Adipose tissue (tissue), 3 donors: ENCODE measurements around the gene HDDC2. TPM values are rescaled to one million over a fixed set of nuclear protein-coding genes. Genes with fewer than 3 reads are reported as not detected.

ENCODE experiments used
- H3K27ac ChIP-seq: one replicate; pipeline ENCODE4 v1.5.1; 2013; ENCODE audit warnings: low read depth, low read length
- WGBS, 3 donors: extraction: QIAGEN DNeasy Blood & Tissue Kit; methylation state at CpG; one replicate each; pipeline ENCODE4 v1.1.7; 2013; 5-methylcytosine and 5-hydroxymethylcytosine counted together
- polyA plus RNA-seq, 3 donors: library from polyadenylated mRNA; stranded (reverse); fragments of 200-250 nt; gene quantifications; one replicate each; pipeline ENCODE4 v1.2.3, GENCODE V29; 2013
- donor health status: healthy with polysubstance abuse.
- donor health status: Bipolar disorder and iron deficiency.
- donor health status: healthy.

HDDC2 gene
- polyA plus RNA-seq, 3 donors: 35.5 to 106 (median 79.6) TPM

DNA sequence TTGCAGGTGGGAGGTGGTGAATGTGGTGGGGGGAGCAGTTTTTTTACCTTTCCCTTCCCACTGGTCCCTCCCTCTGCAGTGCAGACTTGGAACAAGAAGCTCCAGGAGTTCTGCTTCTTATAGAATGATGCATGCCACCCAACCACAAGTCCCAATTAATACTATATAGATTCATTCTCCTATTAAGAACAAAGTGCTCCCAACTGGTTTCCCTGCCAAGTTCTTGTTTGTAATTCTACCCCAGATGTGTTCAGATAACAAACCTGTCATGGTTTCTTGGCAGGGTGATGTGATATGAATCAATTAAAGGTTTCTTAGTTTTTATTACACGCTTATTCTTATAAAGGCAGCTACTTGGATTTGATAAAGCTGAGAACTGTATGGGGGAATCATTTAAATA is 23.9 kb downstream of the HDDC2 start:
- 75 to 96% (median 94%) methylated on average over 1 of the region's 1 CpG for WGBS, 3 donors
- no peak overlapping the region for H3K27ac ChIP-seq

DNA sequence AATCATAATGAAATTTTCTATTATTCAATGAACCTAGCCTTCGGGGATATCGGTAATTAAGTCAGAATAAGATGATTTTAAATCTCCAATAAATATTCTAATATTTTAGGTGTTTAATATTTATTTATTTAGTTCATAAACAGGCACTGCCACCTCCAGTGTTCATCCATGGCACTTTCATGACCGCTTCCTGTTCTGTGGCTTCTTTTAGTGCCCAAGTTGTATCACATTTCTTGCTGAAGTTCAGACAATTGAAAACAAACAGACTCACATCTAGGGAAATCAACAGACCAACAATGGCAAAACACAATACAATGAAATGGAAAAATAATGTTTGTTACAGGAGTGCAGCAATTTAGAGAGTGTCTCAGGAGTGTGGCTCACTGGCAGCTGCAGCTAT is 26.0 kb downstream of the HDDC2 start:
- H3K27ac ChIP-seq: no peak overlapping the region
- 95 to 97% (median 97%) methylated on average over 3 of the region's 3 CpGs for WGBS, 3 donors

DNA sequence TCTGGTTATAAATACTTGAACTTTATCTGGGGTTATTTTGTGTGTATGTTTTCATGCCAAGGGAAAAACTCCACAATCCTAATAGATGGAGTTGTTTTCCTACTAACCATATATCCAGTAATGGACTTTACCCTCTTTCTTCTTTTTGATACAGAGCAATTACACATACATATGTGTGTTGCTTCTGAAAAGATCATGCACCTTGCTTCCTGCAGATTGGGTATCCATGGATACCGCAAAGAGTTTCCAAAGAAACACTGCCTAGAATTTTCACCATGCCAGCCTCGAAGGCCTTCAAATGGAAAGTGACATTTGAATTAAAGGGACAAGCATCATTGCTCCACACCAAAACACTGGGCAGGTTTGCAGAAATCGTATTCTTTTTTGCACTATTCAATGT is 26.8 kb downstream of the HDDC2 start:
- no peak overlapping the region for H3K27ac ChIP-seq
- WGBS, 3 donors: 64 to 89% (median 81%) methylated on average over 3 of the region's 3 CpGs

DNA sequence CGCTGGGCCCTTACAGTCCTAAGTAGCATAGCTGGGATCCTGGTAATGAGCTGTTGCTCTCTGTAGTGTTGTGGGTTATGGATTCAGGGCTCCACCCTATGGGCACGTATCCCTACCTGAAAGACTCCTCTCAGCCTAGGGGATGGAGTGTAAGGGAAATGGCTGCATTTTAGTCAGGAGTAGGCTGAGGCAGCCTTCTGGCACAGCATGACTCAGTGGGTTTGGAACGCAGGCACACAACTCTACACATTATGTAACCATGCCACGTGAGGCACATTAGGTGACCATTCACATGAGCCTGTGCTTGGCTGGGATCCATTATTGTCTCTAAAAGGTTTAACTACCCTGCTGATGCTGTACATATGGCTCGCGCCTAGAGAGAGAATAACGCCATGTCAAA is 27.8 kb downstream of the HDDC2 start:
- H3K27ac ChIP-seq: no peak overlapping the region
- 87 to 92% (median 91%) methylated on average over 7 of the region's 7 CpGs for WGBS, 3 donors

DNA sequence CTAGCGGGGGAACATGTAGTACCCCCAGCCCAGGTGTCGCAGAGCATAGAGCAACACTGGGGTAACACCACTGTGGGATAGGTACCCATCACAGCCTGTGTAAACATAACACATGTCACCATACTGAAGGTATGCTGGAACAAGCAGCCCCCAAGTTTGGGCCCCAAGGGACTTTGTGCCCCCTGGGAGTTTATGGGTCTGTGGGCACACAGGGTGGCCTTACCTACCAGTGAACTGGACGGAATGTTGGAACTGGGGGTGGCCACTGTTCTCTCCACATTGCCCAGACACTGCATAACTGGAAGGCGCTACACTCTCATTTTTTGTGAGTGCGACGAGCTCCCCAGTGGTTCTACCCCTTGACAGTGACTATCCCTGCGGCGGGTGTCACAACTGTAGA is 28.5 kb downstream of the HDDC2 start:
- WGBS, 3 donors: 95 to 98% (median 97%) methylated on average over 8 of the region's 8 CpGs
- H3K27ac ChIP-seq: no peak overlapping the region

DNA sequence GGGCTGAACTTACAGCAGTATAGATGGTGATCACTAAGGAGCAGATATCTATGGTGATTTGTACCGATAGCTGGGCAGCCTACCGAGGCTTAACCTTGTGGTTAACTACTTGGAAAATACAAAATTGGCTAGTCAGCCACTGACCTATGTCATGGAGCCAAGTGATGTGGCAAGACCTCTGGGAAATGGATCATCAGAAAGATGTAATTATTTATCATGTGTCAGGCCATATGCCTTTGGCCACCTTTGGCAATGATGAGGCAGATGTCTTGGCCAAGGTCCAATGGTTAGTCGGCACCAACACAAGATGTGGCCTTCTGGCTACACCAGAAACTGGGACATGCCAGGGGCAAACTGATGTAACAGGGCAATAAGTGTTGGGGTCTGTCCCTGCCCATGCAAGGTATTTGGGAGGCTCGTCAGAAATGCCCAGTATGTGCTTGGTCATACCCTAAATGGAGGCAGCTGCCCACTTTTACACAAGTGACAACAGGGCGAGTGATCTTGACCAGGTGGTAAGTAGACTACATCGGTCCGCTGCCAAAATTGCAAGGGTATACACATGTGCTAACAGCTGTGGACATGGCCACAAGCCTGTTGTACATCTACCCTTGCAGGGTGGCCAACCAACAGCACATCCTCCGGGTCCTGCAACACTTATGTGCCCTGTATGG is 30.1 kb downstream of the HDDC2 start:
- 91 to 96% (median 93%) methylated on average over 8 of the region's 8 CpGs for WGBS, 3 donors
- H3K27ac ChIP-seq: no peak overlapping the region

DNA sequence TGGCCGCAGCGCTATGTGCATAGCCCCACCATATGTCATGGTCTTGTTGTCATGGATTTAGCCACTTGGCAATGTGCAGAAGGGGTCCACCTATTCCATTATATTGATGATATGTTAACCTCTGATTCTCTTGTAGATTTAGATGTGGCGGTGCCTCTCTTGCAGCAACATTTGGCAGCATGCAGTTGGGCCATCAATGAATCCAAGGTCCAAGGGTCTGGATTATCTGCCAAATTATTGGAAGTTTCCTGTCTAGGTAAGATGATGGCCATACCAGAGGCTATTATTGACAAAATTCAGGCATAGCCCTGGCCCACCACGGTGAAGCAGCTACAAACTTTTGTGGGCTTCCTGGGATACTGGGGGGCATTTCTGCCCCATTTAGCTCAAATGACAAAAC is 31.4 kb downstream of the HDDC2 start:
- WGBS, 3 donors: 98 to 99% (median 98%) methylated on average over 4 of the region's 4 CpGs
- no peak overlapping the region for H3K27ac ChIP-seq

DNA sequence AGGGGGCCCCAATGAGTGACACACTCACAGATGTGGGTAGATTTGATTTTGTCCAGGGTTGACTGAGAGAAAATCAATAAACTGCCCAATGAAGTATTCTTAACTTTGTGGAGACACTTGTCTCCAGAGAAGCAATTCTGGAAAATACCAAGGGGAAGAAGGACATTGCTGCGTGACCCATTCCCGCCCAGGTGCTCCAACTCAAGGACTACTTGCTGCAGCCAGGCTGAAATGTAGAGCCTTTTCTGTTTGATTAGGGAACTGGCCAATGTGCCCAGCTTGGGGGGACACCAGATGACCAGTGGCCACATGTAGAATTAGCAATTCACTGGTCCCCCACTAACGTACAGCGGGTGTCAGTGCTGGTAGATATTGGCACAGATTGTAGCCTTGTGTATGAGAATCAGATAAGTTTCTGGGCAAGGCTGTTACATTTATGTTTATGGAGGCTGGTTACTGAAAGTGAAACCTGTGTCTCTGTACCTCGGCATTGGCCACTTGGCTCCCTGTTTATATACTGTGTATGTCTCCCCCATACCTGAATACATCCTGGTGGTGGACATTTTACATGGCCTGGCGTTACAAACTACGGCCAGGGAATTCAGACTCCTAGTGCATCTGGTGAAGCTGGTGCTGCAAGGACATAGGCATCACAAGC is 32.3 kb downstream of the HDDC2 start:
- WGBS, 3 donors: 77 to 98% (median 95%) methylated on average over 7 of the region's 7 CpGs
- no peak overlapping the region for H3K27ac ChIP-seq

DNA sequence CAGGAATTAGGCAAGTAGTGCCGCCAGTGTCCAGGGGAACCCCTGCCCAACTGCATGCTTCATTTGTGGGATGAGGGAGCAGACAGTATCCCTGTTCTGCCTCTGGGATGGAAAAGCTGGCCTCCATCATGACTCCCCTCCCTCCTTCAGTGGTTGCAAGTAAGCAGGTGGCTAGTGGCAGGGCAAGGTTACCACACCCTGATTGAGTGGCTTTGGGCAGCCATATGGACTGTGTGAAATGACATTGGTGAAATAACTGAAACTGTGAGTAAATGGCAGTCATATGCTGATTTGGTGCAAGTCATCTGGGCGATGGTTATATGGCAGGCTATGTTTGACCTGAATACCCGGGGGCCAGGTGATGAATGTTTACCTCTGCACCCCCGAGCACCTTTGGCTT is 33.0 kb downstream of the HDDC2 start:
- H3K27ac ChIP-seq: no peak overlapping the region
- WGBS, 3 donors: 92 to 97% (median 97%) methylated on average over 4 of the region's 4 CpGs

DNA sequence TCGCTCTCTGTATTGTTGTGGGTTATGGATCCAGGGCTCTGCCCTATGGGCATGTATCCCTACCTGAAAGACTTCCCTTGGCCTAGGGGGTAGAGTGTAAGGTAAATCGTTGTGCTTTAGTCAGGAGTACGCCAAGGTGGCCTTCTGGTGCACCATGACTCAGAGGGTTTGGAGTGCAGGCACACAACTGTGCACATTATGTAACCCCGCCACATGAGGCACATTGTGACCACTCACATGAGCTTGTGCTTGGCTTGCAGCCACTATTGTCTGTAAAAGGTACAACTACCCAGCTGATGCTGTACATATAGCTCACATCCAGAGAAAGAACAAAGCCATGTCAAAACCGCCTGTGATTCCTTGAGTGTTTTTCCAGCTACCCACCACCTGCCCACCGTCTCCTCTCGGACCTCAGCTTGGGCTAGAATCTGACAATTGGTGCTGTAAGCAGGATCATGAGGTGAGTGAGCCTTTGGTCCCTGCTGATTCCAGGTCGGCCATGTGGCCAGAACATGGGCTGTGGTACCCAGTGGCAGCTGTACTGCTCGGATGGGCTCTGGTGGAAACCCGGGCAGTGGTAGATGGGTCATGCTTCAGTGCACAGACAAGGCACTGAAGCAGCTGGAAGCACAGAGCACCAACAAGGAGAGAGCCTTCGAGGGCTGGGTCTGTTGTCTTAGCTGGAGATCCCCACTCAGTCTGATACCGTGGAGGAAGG is 33.8 kb downstream of the HDDC2 start:
- 91 to 93% (median 91%) methylated on average over 12 of the region's 12 CpGs for WGBS, 3 donors
- no peak overlapping the region for H3K27ac ChIP-seq

DNA sequence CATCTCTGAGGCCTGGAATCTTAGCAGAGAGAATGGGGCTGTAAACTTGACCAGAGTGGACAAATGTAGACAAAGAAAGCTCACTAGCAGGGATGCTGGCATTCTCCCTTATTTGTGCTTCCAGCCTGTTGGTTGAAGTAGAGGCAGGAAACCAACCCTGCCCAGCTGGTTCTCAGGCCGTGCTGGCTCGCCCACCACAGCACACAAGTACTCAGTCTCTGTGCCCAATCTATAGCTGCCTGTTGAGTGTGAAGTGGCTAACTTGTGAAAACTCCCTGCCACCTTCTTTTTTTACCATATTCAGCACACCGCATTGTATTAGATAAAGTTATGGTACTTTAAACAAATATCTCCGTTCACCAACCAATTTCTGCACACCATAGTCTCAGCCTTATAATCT is 37.3 kb downstream of the HDDC2 start:
- H3K27ac ChIP-seq: no peak overlapping the region
- 79 to 96% (median 84%) methylated on average over 4 of the region's 4 CpGs for WGBS, 3 donors

DNA sequence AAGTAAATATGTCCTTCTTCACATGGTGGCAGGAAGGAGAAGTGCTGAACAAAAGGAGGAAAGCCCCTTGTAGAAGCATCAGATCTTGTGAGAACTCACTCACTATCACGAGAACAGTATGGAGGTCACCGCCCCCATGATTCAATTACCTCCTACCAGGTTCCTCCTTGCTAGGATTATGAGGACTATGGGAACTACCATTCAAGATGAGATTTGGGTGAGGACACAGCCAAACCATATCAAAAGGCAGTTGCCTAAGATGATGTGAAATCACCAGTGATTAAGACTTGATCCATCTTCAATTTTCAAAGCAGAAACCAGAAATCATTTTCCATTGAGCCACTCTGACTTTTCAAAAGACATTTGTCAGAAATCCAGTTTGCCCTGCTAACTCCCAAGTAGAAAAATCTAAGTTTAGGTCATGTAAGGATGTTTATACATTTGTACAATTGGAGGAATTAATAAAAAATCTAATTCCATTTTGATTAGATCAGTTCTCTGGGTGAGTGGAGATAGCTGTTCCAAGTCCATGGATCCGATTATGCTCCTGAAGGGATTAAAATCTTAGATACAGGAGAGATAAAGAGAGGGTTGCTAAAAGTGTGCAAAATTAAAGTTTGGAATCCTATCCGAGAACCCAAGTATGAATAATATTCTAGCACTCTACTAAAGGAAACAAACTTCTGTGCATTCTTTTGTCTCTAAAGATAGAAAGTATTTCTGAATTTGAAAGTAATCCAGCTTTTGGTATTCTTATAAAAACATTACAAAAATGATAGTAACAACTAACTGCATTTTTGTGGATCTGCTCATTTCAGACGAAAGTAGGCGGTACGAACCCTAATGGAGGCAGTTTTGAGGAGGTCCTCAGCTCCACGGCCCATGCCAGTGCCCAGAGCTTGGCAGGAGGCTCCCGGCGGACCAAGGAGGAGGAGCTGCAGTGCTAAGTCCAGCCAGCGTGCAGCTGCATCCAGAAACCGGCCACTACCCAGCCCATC is 39.5 kb downstream of the HDDC2 start:
- WGBS, 3 donors: 74 to 88% (median 75%) methylated on average over 12 of the region's 12 CpGs
- H3K27ac ChIP-seq: no peak overlapping the region

DNA sequence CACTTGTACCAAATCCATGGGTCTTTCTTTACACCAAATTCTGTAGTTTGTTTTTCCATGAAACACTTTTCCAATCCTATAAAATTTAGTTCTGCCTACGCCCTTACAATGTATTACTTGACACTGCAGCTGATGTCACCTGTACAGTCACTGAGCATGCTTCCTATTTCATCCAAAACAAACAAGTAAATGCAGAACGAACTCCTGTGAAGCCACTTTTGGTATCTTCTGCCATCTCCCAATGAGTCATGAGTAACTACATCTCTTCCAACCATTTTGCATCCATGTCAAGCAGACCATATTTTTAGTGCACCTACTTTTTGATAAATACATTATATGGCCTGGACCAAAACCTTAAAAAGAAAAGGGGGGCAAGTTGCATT is 42.4 kb downstream of the HDDC2 start:
- 83 to 90% (median 87%) methylated on average over 2 of the region's 2 CpGs for whole genome bisulfite sequencing, 3 donors
- no peak overlapping the region for H3K27ac ChIP-seq

DNA sequence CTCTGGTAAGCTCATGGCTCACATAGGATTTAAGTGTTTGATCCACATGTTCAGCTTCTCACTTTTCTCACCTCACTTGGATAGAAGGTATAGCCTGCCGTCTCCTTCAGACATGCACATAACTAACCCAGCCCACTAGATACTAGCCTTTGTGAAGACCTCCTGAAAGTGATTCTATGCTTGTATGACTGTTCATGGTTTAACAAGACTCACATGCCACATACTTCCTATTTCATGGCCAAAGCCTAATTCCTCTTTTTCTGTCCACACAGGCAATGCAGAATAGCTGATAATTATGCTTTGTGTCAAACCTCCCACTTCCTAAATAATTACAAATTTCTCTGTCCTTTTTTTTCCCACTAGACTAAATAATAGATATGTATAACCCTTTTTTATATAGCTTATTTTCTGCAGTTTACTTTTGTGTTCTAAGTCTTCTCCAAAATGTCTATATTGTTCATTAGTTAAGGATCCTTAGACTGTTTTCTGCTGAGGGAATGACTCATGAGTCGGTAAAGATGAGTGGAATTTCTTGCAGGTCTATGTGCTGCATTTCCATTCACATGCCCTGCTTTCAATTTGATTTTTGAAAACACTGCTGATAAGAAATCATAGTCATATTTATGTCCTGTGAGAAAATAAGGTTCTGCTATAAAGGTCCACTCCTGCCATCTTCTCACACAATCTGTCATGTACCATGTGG is 43.0 kb downstream of the HDDC2 start:
- WGBS, 3 donors: 80 to 99% (median 81%) methylated on average over 2 of the region's 2 CpGs
- H3K27ac ChIP-seq: no peak overlapping the region

DNA sequence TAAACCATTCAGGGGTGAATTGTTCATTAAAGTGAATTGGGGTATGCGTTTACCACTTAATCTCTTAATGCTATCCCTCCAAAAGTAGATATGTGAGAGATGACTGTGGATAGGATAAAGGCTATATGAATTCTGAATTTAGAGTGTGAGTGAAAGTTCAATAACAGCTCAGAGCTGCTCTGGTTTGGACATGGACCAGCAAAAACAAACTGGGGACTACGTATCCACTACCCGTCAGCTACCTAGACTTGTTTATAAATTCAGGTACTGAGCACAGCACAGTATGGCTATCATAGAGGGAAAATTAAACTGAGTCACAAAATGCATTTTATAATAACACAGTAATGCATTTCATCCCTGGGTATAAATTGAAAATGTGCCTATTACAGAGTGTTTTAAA is 44.4 kb downstream of the HDDC2 start:
- WGBS, 3 donors: 92 to 98% (median 96%) methylated on average over 3 of the region's 3 CpGs
- H3K27ac ChIP-seq: no peak overlapping the region

DNA sequence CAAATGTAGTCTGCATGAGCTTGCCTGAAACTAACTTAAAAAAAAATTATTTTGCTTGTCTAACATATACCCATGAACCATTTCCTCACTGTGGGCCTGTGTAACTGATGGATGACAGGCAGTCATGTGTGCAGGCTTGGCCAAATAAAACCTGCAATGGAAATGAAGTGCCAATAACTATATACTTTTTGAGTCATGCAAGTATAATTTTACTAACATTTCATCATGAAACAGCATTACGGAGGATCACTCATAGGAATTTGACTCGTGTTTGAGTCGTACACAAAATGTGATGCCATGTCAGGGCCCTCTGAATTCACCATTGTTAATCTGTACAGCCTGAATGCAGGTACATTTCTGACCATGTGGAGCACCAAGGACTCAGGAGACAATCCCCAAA is 46.6 kb downstream of the HDDC2 start:
- 80 to 81% (median 80%) methylated on average over 3 of the region's 3 CpGs for WGBS, 3 donors
- H3K27ac ChIP-seq: no peak overlapping the region

DNA sequence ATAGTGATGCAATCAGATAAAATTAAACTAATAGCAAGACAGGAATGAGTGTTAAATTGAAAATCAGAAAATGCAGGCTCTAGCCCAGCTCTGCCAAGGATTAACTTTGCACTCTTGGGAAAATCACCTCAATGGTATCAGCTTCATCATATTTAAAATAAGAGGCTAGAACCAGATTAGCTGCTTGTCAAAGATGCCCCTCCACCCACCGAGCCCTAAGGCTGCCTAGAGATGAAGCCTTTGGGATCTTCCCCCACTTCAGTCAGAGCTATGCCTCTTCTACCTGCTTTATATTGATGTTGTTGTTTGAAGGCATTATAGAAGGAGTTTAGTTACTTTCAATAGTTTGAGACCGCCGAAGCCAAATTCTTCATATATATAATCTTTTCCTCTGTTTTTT is 47.4 kb downstream of the HDDC2 start:
- 92 to 98% (median 95%) methylated on average over 3 of the region's 3 CpGs for WGBS, 3 donors
- no peak overlapping the region for H3K27ac ChIP-seq

DNA sequence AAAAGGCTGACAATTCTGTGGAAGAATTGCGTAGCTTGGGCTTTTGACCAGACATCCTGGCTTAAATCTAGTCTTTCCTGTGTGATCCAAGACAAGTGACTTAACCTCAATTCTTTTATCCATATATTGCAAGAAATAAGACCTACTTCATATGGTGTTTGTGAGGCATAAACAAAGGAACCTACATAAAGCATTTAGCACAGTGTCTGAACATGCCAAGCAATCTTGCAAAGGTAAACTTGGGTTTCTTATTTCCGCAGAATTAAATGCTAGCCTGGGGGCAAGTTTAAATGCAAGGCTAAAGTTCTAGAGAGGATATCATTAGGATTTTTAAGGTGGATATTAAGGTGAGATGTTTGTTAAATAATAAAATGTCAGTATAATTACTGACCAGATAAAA is 47.9 kb downstream of the HDDC2 start:
- 96 to 99% (median 97%) methylated on average over 2 of the region's 2 CpGs for WGBS, 3 donors

More for the DNA sequence above, 47.9 kb downstream of the HDDC2 start:
- H3K27ac ChIP-seq: no peak overlapping the region
